Upper lobe of left lung (tissue), 4 donors: Measurements from ENCODE around the gene TMEM114.

Experiments used
- CTCF ChIP-seq, 6 experiments: fragments of 450-650 bp in 4 of 6; fragments of 200-600 bp in 2 of 6; sonication (generic) in 2 of 6; IDR thresholded peaks; one replicate each; pipeline ENCODE4 v1.5.1; 2016 to 2019; ENCODE audit warnings: antibody characterized with exemption in 6 of 6
- EP300 ChIP-seq, 4 donors: sonication (generic); formaldehyde crosslinking; IDR thresholded peaks; one replicate each; pipeline ENCODE4 v1.5.1; 2017; ENCODE audit warnings: antibody characterized with exemption in 4 of 4, control low read depth in 2 of 4
- POLR2A ChIP-seq, 4 donors: fragments of 450-650 bp; IDR thresholded peaks; one replicate each; pipeline ENCODE4 v1.5.1; 2016 to 2017; ENCODE audit warnings: antibody characterized with exemption in 4 of 4, mild to moderate bottlenecking in 2 of 4
- POLR2AphosphoS5 ChIP-seq, 2 donors: sonication (generic); formaldehyde crosslinking; IDR thresholded peaks; one replicate each; pipeline ENCODE4 v1.5.1; 2017; ENCODE audit warnings: antibody characterized with exemption in 2 of 2

- TF ChIP-seq CTCF (IDR thresholded peaks at IDR 0.05) (no peak), POLR2AphosphoS5 (IDR thresholded peaks at IDR 0.05) (no peak), POLR2A (IDR thresholded peaks at IDR 0.05) (no peak), EP300 (IDR thresholded peaks at IDR 0.05) (no peak)
Measured at GRCh38 chr16:8576141-8577004, 13.9 kb downstream of the TMEM114 start.
